ENCODE measurements around the gene GLIS2.

GLIS2 gene

GRCh38 chr16:4347765-4348509 is 32.1 kb downstream of the GLIS2 start:
- DNase-seq = no peak
- Mint-ChIP-seq H3K27ac (peak overlapping the region; percentile 84), H3K4me3 (no peak overlapping the region), H3K9me3 (peaks cover 10% of the 10 kb centered on the region), H3K36me3 (ENCODE audit: low read depth) (peaks cover 25% of the 10 kb centered on the region), H3K27me3 (ENCODE audit: low read depth, poor library complexity) (no peaks in the 10 kb centered on the region), H3K4me1 (peaks cover 18% of the 10 kb centered on the region)
- no peak for TF ChIP-seq CTCF (IDR thresholded peaks at IDR 0.05)

GRCh38 chr16:4349332-4349731 is 33.5 kb downstream of the GLIS2 start:
- Mint-ChIP-seq H3K4me1 (peaks cover 30% of the 10 kb centered on the region), H3K27me3 (ENCODE audit: low read depth, poor library complexity) (peaks cover 7% of the 10 kb centered on the region)
- DNase-seq = no peak

GRCh38 chr16:4350365-4350786 is 34.5 kb downstream of the GLIS2 start:
- no peaks in the 10 kb centered on the region for H3K9me3 Mint-ChIP-seq
- peak overlapping the region; percentile 90 for H3K4me3 Mint-ChIP-seq
- DNase-seq = no peak
- H3K36me3 Mint-ChIP-seq (ENCODE audit: low read depth) = peaks cover 11% of the 10 kb centered on the region
- no peak for TF ChIP-seq CTCF (IDR thresholded peaks at IDR 0.05)
- H3K27me3 Mint-ChIP-seq (ENCODE audit: low read depth, poor library complexity) = peaks cover 7% of the 10 kb centered on the region
- peaks cover 37% of the 10 kb centered on the region for H3K4me1 Mint-ChIP-seq
- peak overlapping the region; percentile 95 for H3K27ac Mint-ChIP-seq

More at GRCh38 chr16:4349332-4349731, 33.5 kb downstream of the GLIS2 start:
- Mint-ChIP-seq H3K36me3 (ENCODE audit: low read depth) (peaks cover 18% of the 10 kb centered on the region), H3K27ac (no peak overlapping the region), H3K4me3 (no peak overlapping the region), H3K9me3 (peaks cover 5% of the 10 kb centered on the region)
- no peak for TF ChIP-seq CTCF (IDR thresholded peaks at IDR 0.05)

- DNase-seq = peak; percentile 100
- TF ChIP-seq CTCF (IDR thresholded peaks at IDR 0.05) = no peak
- Mint-ChIP-seq H3K4me1 (peaks cover 37% of the 10 kb centered on the region), H3K9me3 (no peaks in the 10 kb centered on the region), H3K27me3 (ENCODE audit: low read depth, poor library complexity) (peaks cover 7% of the 10 kb centered on the region), H3K27ac (peak within 1 kb of the TSS; percentile 95), H3K4me3 (peak within 1 kb of the TSS; percentile 90), H3K36me3 (ENCODE audit: low read depth) (peaks cover 4% of the 10 kb centered on the region)
Observed at GRCh38 chr16:4350787-4351659, 35.2 kb downstream of the GLIS2 start, which contains the start of gene PAM16. TSS of gene PAM16 (minus strand) at chr16:4351321. CDS start at chr16:4351234, 87 bp downstream.

- Mint-ChIP-seq H3K36me3 (ENCODE audit: low read depth) (peaks cover 4% of the 10 kb centered on the region), H3K4me1 (peaks cover 37% of the 10 kb centered on the region), H3K4me3 (peak overlapping the region; percentile 90), H3K27me3 (ENCODE audit: low read depth, poor library complexity) (peaks cover 7% of the 10 kb centered on the region), H3K9me3 (no peaks in the 10 kb centered on the region), H3K27ac (no peak overlapping the region)
- TF ChIP-seq CTCF (IDR thresholded peaks at IDR 0.05) = no peak
- no peak for DNase-seq
Observed at GRCh38 chr16:4351880-4352279, 36.0 kb downstream of the GLIS2 start.

Measured in nephron progenitor cell (in vitro differentiated cells).